ENCODE measurements around the gene SCN8A. TPM values are rescaled to one million over a fixed set of nuclear protein-coding genes. Genes with fewer than 3 reads are reported as not detected.
A peak's percentile ranks its signal among the peaks of the same experiment; 100 is the strongest.
"Not testable (repeated sequence)": the region's sequence is repeated elsewhere in the genome, so short reads cannot be mapped to it uniquely, and the experiment has no call there.

SCN8A gene
- total RNA-seq, 1 experiment from 2014 or later = 0.30 TPM

DNA sequence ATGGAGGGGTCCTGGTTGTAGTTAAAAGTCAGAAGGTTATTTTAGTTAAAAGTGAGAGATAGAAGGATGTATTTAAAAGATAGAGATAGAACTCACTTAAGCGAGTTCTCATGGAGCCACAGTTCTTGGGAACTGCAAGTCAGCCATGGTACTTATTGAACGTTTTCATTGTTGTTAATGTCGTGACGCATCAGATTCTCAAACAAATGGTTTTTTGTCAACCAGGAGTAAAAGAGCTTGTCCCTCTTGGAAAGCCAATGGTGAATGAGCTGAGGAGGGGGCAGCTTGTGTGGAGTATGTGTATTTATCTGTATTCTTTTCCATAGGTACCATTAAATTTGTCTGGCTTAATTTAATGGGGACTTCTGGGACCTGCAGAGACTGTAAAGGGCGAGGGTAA is 188.8 kb downstream of the SCN8A start:
- DNase-seq (ENCODE audit: low read depth) = no peak
- in situ Hi-C loops (cut with HindIII; ENCODE audit: low pct_unique_long_range_greater_than_20kb, low sequenced_read_pairs) = no loop called here

DNA sequence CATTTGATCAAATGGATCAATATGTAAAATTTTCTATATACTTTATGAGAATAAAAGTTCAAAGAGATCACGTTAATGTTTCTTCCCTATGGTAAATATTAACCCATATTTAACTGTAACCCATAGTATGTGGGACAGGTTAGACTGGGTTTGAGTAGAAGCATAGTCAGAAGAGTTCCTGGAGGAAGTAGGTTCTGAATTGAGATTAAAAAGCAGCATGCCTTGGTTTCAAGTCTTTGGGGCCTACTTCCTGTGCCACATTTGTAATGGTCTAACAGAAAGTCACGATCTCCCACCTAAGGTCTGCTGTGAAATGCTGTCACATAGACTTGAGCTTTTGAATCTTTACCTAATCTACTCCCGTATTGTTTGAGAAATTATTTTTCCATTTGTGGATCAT is 193.7 kb downstream of the SCN8A start:
- in situ Hi-C loops (cut with HindIII; ENCODE audit: low pct_unique_long_range_greater_than_20kb, low sequenced_read_pairs) = no loop called here
- no peak for DNase-seq (ENCODE audit: low read depth)

DNA sequence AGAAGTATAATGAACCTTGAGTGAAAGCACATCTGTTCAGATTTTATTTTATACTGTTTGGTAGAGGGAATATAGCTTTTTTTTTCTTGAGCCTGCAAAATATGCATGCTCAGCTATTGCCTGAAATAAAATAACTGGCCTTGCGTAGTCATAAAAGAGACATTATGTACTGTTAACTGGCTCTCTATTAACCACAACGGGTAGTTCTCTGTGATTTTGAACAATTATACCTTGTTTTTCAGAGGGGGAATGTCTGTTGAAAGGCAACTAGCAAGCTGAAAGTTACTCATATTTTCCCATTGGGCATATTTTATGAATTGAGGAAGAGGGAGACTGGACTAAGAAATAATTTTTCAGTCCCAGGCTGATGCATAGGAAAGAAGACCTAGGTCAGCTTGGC is 194.9 kb downstream of the SCN8A start:
- no peak for DNase-seq (ENCODE audit: low read depth)
- in situ Hi-C loops (cut with HindIII; ENCODE audit: low pct_unique_long_range_greater_than_20kb, low sequenced_read_pairs) = no loop called here

DNA sequence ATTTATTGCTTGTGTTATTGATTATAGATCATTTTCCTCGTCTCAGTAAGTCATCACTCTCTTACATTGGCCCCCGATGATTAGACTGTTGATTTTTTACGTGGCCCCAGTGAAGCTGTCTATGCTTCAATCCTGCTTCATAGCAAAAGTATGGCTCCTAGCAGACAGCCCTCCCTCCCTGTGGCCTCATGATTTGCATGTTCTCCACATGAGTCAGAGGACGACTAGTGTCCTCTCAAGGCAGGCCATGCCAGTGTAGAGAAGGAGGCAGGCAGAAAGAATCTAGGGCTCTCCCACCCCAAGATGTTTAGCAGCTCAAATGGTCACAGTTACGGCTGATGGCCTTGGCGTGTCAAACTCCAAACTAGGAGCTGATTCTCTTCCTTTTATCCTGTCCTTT is 197.8 kb downstream of the SCN8A start:
- DNase-seq (ENCODE audit: low read depth) = peak; percentile 21
- in situ Hi-C loops (cut with HindIII; ENCODE audit: low pct_unique_long_range_greater_than_20kb, low sequenced_read_pairs) = no loop called here

DNA sequence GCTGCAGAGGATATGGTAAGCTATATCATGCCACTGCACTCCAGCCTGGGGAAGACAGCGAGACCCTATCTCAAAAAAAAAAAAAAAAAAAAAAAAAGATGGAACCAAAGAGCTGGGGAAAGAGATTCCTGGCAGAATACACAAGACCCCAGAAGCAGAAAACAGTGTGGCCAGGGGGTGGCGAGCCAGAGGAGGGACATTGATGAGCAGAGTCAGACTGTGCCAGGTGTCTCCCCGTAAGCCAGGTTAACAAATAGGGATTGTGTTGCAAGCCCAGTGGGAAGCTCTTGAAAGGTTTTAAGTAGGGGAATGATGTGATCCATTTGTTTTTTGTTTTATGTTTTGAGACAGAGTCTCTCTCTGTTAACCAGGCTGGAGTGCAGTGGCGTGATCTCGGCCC is 201.4 kb downstream of the SCN8A start:
- in situ Hi-C loops (cut with HindIII; ENCODE audit: low pct_unique_long_range_greater_than_20kb, low sequenced_read_pairs) = no loop called here
- no peak for DNase-seq (ENCODE audit: low read depth)

DNA sequence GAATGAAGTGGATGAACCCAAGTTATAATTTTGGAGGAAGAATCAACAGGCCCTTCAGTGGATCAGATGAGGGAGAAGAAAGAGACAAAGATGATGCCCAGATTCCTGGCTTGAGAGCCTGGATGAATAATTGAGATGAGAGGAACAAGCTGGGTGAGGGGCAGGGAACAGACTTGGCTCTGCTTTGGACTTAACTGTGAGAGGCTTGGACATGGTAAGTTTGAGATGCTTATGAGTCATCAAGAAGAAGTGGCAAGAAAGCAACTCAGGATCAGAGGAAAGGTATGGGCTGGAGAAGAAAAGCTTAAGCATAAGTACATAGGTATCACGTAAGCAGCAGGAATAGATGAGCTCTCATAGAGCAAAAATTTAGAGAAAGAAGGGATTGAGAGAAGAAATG is 202.2 kb downstream of the SCN8A start:
- in situ Hi-C loops (cut with HindIII; ENCODE audit: low pct_unique_long_range_greater_than_20kb, low sequenced_read_pairs) = no loop called here
- DNase-seq (ENCODE audit: low read depth) = no peak

DNA sequence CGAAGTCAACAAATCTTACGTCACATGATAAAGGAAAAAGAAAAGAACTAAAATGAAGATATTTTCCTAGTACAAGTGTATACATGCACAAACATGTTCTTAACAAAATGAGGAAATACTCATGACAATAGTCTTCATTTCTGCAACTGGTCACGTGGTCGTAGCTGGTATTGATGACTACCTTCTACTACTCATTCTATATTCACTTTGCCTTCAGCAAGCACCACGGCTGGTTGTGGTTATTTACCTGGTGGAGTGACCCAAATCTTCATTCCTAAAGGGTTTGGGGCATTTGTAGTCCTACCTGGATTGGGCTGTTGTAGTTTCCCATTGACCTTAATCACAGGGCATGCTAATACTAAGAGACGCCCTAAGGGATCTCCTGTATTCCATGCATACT is 206.3 kb downstream of the SCN8A start:
- in situ Hi-C loops (cut with HindIII; ENCODE audit: low pct_unique_long_range_greater_than_20kb, low sequenced_read_pairs) = no loop called here
- DNase-seq (ENCODE audit: low read depth) = no peak

DNA sequence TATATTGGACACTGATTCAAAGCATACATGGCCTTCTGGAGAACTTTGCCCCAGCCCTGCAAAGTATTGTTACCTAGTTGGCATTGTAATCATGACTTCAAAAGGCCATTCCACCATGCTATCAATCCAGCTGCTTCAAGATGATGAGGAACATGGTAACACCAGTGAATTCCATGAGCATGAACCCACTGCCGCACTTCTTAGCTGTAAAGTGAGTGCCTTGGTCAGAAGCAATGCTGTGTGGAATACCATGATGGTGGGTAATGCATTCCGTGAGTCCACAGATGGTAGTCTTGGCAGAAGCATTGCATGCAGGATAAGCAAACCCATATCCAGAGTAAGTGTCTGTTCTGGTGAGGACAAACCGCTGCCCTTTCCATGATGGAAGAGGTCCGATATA is 207.0 kb downstream of the SCN8A start:
- DNase-seq (ENCODE audit: low read depth); in situ Hi-C loops (cut with HindIII; ENCODE audit: low pct_unique_long_range_greater_than_20kb, low sequenced_read_pairs): not testable (repeated sequence)

DNA sequence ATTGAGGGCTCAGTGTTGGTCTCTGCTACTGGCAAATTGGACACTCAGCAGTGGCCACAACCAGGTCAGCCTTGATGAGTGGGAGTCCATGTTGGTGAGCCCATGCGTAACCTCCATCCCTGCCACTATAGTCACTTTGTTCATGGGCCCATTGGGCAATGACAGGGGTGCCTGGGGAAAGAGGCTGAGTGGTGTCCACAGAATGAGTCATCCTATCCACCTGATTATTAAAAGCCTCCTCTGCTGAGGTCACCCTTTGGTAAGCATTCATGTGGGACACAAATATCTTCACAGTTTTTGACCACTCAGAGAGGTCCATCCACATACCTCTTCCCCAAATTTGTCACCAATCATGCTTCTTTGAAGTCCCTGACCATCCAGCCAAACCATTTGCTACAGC is 207.5 kb downstream of the SCN8A start:
- no peak for DNase-seq (ENCODE audit: low read depth)
- in situ Hi-C loops (cut with HindIII; ENCODE audit: low pct_unique_long_range_greater_than_20kb, low sequenced_read_pairs) = no loop called here

DNA sequence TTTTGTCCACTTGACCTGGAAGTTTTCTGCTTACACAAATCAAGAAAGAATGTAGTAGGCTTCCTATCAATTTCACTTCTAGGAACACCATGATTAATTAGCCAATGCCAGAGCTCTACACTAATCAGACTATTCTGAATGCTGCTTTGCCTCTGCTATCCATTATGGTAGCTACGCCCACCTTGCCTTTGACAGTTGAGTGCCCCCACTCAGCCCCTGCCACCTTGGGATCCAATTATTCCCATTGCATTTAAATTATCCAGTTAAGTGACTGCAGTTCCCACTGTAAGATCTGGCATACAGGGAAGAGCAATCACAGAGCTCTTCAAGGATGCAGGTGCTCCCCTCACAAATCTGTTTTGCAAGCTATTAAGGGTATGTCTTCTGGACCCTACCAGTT is 210.0 kb downstream of the SCN8A start:
- in situ Hi-C loops (cut with HindIII; ENCODE audit: low pct_unique_long_range_greater_than_20kb, low sequenced_read_pairs) = no loop called here
- DNase-seq (ENCODE audit: low read depth) = no peak

DNA sequence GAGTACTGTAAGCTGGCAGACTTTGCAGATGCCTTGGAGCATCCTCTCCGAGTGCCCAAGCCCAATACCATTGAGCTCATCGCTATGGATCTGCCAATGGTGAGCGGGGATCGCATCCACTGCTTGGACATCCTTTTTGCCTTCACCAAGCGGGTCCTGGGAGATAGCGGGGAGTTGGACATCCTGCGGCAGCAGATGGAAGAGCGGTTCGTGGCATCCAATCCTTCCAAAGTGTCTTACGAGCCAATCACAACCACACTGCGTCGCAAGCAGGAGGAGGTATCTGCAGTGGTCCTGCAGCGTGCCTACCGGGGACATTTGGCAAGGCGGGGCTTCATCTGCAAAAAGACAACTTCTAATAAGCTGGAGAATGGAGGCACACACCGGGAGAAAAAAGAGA is 215.9 kb downstream of the SCN8A start:
- in situ Hi-C loops (cut with HindIII; ENCODE audit: low pct_unique_long_range_greater_than_20kb, low sequenced_read_pairs) = no loop called here
- DNase-seq (ENCODE audit: low read depth) = no peak

DNA sequence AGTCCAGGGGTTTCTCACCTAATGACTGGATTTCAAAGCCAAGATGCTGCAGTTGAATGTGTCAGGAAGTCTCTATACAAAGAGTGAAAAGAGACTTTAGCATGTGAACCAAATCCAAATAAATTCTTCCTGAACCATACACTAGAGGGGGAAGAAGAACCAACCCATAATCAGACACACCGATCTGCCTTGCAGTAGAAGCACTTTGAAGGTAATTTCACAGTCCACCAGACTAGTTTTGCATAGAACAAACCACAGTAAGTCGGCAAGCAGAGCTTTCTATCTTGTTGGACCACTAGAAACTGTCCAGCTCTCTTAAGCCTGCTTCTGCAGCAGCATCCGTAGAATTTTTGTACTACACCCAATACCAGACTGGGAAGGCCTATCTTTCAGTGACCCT is 218.2 kb downstream of the SCN8A start:
- in situ Hi-C loops (cut with HindIII; ENCODE audit: low pct_unique_long_range_greater_than_20kb, low sequenced_read_pairs) = no loop called here
- DNase-seq (ENCODE audit: low read depth) = no peak

DNA sequence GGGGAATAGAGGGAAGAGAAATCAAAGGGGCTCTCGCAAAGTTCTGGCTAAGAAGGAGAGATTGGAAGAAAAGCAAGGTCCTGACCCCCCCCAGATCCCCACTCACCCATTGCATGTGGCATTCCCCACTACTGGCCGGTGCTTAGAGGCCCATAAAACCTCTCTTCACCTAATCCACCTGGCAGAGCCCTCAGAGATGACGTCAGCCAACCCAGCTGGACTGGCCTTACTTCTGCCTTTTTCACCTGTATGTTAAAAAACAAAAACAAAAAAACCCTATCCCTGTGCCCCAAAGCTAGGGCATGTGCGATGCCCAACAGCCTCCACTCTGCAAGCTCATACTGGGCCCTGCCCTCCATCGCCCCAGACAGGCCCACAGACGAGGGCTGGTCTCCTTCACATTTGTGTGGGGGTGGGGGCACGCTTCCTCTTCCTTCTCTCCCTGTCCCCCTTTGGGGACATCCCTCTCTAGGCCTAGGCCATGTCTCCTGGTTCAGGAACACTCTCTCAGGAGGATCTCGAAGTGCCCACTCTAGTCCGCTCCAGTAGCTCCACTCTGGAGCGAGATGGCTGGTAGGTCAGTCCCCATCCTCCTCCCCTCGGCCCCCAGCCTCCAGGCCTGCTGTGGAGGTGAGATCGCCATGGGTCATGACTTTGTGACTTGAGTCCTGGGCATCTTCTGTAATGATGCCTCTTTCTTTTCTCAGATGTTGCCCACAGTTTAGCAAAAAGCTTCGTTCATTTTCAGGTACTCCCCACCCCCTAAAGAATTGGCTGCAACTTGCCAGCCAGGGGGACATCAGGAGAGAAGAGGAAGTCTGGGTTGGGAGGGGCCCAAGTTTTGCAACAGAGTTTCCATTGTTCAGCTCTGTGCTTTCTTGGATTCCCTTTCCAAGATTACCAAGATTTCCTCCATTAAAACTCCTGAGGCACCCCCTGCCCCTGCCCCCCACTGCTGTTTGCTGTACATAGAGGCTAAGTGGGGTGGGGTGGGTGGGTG is 220.5 kb downstream of the SCN8A start:
- in situ Hi-C loops (cut with HindIII; ENCODE audit: low pct_unique_long_range_greater_than_20kb, low sequenced_read_pairs) = no loop called here
- DNase-seq (ENCODE audit: low read depth) = no peak

DNA sequence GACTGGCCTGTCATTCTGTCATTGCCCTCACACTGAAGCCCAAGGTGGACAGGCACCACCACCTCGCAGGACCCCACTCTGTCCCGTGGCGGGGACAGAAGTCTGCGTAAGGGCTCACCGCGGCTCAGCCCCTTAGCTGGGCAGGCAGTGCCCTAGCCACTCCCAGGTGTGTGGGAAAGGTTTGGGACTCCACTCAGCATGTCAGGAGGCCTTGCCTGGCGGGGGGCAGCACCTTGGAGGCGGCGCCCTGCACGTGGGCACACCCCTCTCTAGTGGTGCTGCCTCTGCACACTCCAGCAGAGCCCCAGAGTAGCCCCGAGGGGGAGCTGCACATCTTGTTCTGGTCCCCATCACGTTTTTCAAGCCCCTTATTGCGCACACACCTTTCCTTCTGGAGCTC is 221.8 kb downstream of the SCN8A start:
- in situ Hi-C loops (cut with HindIII; ENCODE audit: low pct_unique_long_range_greater_than_20kb, low sequenced_read_pairs) = no loop called here
- no peak for DNase-seq (ENCODE audit: low read depth)

DNA sequence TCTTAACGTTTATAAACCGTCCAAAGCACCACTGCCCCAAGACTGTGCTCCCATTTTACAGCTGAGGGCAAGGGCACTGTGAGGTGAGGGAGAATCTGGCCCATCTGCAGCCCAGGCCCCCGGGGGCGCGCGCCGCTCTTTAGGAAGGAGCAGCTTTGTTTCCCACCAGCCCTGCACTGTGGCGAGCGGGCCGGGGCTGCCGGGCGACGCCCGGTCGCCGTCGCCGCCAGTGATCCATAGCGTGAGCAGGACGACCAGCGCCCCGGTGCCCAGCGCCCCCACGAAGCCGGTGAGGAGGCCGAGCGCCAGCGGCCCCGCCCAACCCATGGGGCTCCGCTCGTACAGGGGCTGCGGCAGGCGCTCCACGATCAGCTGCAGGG is 222.9 kb downstream of the SCN8A start:
- DNase-seq (ENCODE audit: low read depth) = no peak
- in situ Hi-C loops (cut with HindIII; ENCODE audit: low pct_unique_long_range_greater_than_20kb, low sequenced_read_pairs) = no loop called here

DNA sequence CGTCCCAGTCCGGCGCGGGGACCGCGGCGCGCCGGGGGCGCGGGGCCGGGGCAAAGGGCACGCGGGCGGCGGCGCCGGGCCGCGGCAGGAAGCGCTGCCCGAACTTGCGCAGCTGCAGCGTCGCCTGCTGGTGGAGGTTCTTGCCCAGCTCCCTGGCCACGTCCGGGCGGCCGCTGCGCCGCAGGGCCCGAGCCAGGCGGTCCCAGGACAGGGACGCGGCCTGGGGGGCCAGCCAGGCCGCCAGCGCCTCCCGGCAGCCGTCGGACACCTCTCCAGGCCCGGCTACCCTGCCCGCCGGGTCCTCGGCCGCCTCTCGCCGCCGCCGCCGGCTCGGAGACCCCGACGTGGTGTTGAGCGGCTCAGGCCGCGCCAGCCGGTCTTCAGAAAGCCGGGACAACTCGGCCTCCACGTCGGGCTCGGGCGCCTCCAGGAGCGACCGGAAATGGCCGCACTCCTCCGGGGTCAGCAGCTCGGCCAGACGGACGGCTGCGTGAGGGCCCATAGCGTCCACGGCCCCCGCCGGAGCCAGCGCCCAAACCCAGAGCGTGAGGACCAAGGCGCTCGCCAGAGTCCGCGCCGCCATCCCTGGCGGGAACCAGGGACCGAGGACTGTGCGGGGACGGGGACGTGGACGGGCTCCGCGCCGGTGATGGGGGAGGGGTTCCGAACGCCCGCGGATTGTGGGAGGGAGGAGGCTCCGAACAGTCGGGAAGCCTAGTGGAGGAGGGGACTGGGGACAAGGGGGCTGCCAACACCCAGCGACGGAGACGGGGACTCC is 223.5 kb downstream of the SCN8A start:
- peak; percentile 70 for DNase-seq (ENCODE audit: low read depth)
- in situ Hi-C loops (cut with HindIII; ENCODE audit: low pct_unique_long_range_greater_than_20kb, low sequenced_read_pairs) = no loop called here

DNA sequence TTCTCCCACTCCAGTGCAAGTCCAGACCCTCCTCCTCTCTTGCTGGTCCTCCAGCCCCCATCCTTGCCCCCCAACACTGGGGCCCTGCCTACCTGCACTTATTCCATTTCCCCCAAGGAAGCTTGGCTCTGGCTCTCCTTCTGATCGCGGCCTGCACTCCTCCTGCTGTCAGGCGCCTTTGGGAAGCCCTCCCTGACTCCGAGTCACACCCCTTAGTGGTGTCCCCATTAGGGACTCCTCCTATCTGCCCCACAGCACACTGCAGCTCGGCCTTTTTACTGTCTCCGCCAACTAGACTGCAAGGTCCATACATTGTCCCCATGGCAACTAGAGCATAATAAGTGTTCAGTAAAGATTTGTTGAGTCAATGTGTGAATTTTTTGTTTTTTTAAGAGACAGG is 224.5 kb downstream of the SCN8A start:
- no peak for DNase-seq (ENCODE audit: low read depth)

DNA sequence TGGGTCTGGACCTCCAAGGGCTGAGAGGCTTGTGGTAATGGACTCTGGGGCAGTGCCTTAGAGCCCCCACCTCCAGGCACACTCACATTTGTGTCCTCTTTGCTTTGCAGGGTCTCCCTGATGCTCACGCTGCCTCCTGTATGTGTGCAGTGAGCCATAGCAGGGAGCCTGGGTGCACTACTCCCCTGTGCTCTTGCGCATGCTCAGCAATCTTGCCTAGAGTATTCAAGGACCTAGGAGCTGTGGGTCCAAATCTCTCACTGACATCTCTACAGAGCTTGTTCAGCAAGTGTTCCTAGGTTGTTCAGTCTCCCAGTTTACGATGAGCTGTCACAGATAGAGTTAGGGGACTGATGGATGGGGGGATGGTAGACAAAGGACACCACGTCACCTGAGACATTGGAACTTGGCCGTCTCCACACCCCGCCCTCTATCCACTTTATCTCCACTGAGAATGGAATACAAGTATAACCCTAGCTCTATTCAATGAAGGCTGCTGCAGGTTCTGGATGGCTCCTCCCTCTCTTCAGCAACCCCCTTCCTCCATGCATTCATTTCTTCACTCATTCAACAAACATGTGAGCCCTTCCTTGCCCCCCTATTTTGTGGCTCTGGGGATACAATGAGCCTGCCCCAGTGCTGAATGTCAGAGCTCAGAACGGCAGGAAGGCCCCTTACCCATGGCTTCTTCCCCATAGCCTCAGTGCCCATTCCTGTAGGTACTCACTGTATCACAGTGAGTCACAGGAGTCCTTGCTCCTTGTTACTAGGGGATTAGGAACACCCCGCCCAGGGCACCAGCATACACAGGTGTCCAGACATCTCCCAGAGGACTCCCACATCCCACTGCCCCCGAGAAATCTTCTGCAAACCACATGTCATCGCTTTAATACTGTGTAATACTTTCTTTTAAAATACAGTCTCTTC is 226.3 kb downstream of the SCN8A start:
- in situ Hi-C loops (cut with HindIII; ENCODE audit: low pct_unique_long_range_greater_than_20kb, low sequenced_read_pairs) = no loop called here

More for the DNA sequence above, 224.5 kb downstream of the SCN8A start:
- in situ Hi-C loops (cut with HindIII; ENCODE audit: low pct_unique_long_range_greater_than_20kb, low sequenced_read_pairs) = no loop called here

More for the DNA sequence above, 226.3 kb downstream of the SCN8A start:
- DNase-seq (ENCODE audit: low read depth) = no peak
